ENCODE measurements around the gene APOA4. TPM values are rescaled to one million over a fixed set of nuclear protein-coding genes. Genes with fewer than 3 reads are reported as not detected.

Gene APOA4
- total and polyA plus RNA-seq, 2 of the 13 experiments (the other 11 are each of a cell fraction or from before 2014, with no cell fraction given), result 3.8 to 7.2 TPM

- TF ChIP-seq HNF1A (IDR thresholded peaks at IDR 0.05; ENCODE audit: low read depth), result peak; percentile 40; the same call in 1 of the 2 replicates
- 0 out of 2 replicates have a peak, but pooled peaks have one; percentile 42 for TF ChIP-seq HNF1A (CRISPR knock-in tag; IDR thresholded peaks at IDR 0.05; ENCODE audit: borderline replicate concordance)
- TF ChIP-seq LBX2 (CRISPR knock-in tag; IDR thresholded peaks at IDR 0.05; ENCODE audit: borderline replicate concordance), result no peak
- TF ChIP-seq MBD4 (IDR thresholded peaks at IDR 0.05; ENCODE audit: borderline replicate concordance, low read length), result no peak
- TF ChIP-seq ZBTB37 (CRISPR knock-in tag; IDR thresholded peaks at IDR 0.05), result peak; percentile 17; the same call in 1 of the 2 replicates
- TF ChIP-seq PRMT3 (CRISPR knock-in tag; IDR thresholded peaks at IDR 0.05; ENCODE audit: borderline replicate concordance, low read depth), result peak; percentile 43; the same call in 1 of the 2 replicates
- no peak for TF ChIP-seq KIAA2018 (CRISPR knock-in tag; IDR thresholded peaks at IDR 0.05; ENCODE audit: borderline replicate concordance)
- TF ChIP-seq ZFP62 (CRISPR knock-in tag; IDR thresholded peaks at IDR 0.05), result no peak
- no peak for TF ChIP-seq HHEX (CRISPR knock-in tag; IDR thresholded peaks at IDR 0.05)
- TF ChIP-seq ZBTB42 (CRISPR knock-in tag; IDR thresholded peaks at IDR 0.05), result no peak
- TF ChIP-seq XBP1 (CRISPR knock-in tag; IDR thresholded peaks at IDR 0.05), result no peak
- TF ChIP-seq ZNF282 (IDR thresholded peaks at IDR 0.05; ENCODE audit: partially characterized antibody), result no peak
- no peak for TF ChIP-seq CENPBD1 (CRISPR knock-in tag; IDR thresholded peaks at IDR 0.05; ENCODE audit: borderline replicate concordance, low read depth)
- TF ChIP-seq ZNF713 (CRISPR knock-in tag; IDR thresholded peaks at IDR 0.05), result no peak
Observed at GRCh38 chr11:116792144-116792868, 30.8 kb downstream of the APOA4 start (continued).

Measured in HepG2 (cell line).